Urothelium cell line (cell line): ENCODE results near the gene AVL9.
"Not testable (repeated sequence)": the region's sequence is repeated elsewhere in the genome, so short reads cannot be mapped to it uniquely, and the experiment has no call there.

ENCODE experiments used
- DNase-seq: peaks from one replicate; pipeline ENCODE4 v3.0.0; 2011; ENCODE audit warnings: low spot score, mixed read lengths
- FAIRE-seq: peaks from 2 replicates; lab custom pipeline; 2011; peaks lifted over from hg19 to GRCh38; lab: Jason Lieb, UNC

Gene AVL9

GRCh38 chr7:32634798-32635393, 139.6 kb downstream of the AVL9 start:
- DNase-seq, FAIRE-seq: not testable (repeated sequence)

- not testable (repeated sequence) for DNase-seq, FAIRE-seq
Measured at GRCh38 chr7:32636725-32637462, 141.6 kb downstream of the AVL9 start.

GRCh38 chr7:32637611-32638010, 142.3 kb downstream of the AVL9 start:
- FAIRE-seq, DNase-seq: not testable (repeated sequence)
